GM13976 (cell line): ENCODE measurements around the gene DDX1.

Source experiments
- DNase-seq: peaks from one replicate; pipeline ENCODE4 v3.0.0; 2012; ENCODE audit warnings: low spot score
- in situ Hi-C: fragments of 300-500 bp; cut with MboI; formaldehyde crosslinking; loops from one replicate; pipeline ENCODE4 v1.12.0; 2022; ENCODE audit warnings: low sequenced_read_pairs, mixed read lengths, inconsistent platforms; ENCODE audit not compliant: unreplicated experiment
- TF ChIP-seq, protein P1 (sequence below): IDR thresholded peaks from 2 replicates; pipeline ENCODE4 v1.5.1; 2012; ENCODE audit warnings: borderline replicate concordance, mild to moderate bottlenecking; ENCODE audit not compliant: insufficient read depth; ENCODE audit errors: extremely low read depth, missing control alignments, control extremely low read depth

DDX1 gene

DNA sequence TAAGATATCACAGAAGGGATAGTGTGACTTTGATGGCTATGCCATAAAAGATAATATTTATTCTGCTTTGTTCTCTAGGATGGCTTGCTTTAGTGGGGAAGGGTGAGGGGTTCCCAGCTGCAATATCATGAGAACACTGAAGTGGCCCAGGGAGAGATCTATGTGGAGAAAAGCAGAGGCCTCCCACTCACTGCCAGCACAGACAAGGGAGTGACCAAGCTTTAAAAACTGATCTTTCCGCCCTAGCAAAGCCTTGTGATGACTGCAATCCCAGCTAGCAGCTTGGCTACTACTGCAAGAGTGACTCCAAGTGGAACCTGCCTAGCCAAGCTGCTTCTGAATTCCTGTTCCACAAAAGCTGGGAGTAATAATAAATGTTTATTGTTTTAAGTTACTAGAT, 7.8 kb upstream of the DDX1 start:
- TF ChIP-seq, protein P1, sequence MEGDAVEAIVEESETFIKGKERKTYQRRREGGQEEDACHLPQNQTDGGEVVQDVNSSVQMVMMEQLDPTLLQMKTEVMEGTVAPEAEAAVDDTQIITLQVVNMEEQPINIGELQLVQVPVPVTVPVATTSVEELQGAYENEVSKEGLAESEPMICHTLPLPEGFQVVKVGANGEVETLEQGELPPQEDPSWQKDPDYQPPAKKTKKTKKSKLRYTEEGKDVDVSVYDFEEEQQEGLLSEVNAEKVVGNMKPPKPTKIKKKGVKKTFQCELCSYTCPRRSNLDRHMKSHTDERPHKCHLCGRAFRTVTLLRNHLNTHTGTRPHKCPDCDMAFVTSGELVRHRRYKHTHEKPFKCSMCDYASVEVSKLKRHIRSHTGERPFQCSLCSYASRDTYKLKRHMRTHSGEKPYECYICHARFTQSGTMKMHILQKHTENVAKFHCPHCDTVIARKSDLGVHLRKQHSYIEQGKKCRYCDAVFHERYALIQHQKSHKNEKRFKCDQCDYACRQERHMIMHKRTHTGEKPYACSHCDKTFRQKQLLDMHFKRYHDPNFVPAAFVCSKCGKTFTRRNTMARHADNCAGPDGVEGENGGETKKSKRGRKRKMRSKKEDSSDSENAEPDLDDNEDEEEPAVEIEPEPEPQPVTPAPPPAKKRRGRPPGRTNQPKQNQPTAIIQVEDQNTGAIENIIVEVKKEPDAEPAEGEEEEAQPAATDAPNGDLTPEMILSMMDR: no peak
- no peak for DNase-seq
- in situ Hi-C loops: loop anchor here (25.0 kb wide), 1 partner anchor 672 kb away; no protein-coding TSS in a partner anchor

DNA sequence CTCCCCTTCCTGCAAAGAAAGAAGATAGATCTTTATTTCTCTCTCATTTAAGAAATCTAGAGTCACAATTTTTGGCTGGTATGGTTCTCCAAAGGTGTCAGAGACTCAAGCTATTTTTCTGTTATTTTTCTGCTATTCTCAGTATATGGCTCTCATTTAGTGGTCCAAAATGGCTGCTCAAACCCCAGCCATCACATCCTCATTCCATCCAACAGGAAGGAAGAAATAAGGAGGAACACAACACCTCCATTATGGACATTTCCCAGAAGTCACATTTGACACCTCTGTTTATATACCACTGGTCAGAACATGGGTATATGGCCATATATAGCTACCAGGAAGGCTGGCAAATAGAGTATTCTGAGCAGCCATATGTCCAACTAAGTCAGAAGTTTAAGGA, 7.4 kb upstream of the DDX1 start:
- TF ChIP-seq, protein P1: no peak
- no peak for DNase-seq
- in situ Hi-C loops: loop anchor here (25.0 kb wide), 1 partner anchor 672 kb away; no protein-coding TSS in a partner anchor

- in situ Hi-C loops: loop anchor here (25.0 kb wide), 1 partner anchor 673 kb away; no protein-coding TSS in a partner anchor
- DNase-seq: no peak
- TF ChIP-seq, protein P1: no peak
Observed at GRCh38 chr2:15584767-15585469, 6.8 kb upstream of the DDX1 start.

GRCh38 chr2:15588329-15588919, 3.2 kb upstream of the DDX1 start:
- TF ChIP-seq, protein P1: peak; percentile 37
- peak; percentile 34 for DNase-seq
- in situ Hi-C loops: loop anchor here (25.0 kb wide), 1 partner anchor 676 kb away; no protein-coding TSS in a partner anchor

- DNase-seq: no peak
- TF ChIP-seq, protein P1: no peak
- in situ Hi-C loops: loop anchor here (25.0 kb wide), 1 partner anchor 679 kb away; no protein-coding TSS in a partner anchor
Observed at GRCh38 chr2:15591373-15591691, 336 bp upstream of the DDX1 start.

GRCh38 chr2:15593327-15593705, 1.6 kb downstream of the DDX1 start:
- TF ChIP-seq, protein P1: no peak
- in situ Hi-C loops: loop anchor here (25.0 kb wide), 1 partner anchor 681 kb away; no protein-coding TSS in a partner anchor

More at GRCh38 chr2:15593327-15593705, 1.6 kb downstream of the DDX1 start:
- DNase-seq: no peak
